OCI-LY1 (cell line): Measurements from ENCODE around the gene KCNE4.

Source experiments
- H2AFZ ChIP-seq: fragments of 200-600 bp; sonication (generic), shearing (Covaris generic); 2 replicates; pipeline ENCODE4 v1.6.0; 2014; ENCODE audit warnings: antibody characterized with exemption, mild to moderate bottlenecking, low read length
- H3F3A ChIP-seq: fragments of 200-600 bp; sonication (generic), shearing (Covaris generic); 2 replicates; pipeline ENCODE4 v1.6.0; 2014; ENCODE audit warnings: mild to moderate bottlenecking, antibody characterized with exemption, low read length, moderate library complexity; ENCODE audit not compliant: insufficient read depth
- H3K27ac ChIP-seq: fragments of 200-600 bp; sonication (generic); 2 replicates; pipeline ENCODE4 v1.5.1; 2014; ENCODE audit warnings: low read length, mixed run types, mild to moderate bottlenecking, low read depth; ENCODE audit not compliant: poor library complexity, severe bottlenecking
- H3K27me3 ChIP-seq: fragments of 200-600 bp; sonication (generic); 2 replicates; pipeline ENCODE4 v1.6.0; 2014; ENCODE audit warnings: antibody characterized with exemption, mild to moderate bottlenecking, low read length, moderate library complexity; ENCODE audit not compliant: insufficient read depth
- H3K36me3 ChIP-seq: fragments of 200-600 bp; sonication (generic); 2 replicates; pipeline ENCODE4 v1.6.1; 2014; ENCODE audit warnings: mild to moderate bottlenecking, antibody characterized with exemption, low read length, moderate library complexity, mixed read lengths; ENCODE audit not compliant: insufficient read depth
- H3K4me1 ChIP-seq: fragments of 200-600 bp; sonication (generic); 2 replicates; pipeline ENCODE4 v1.5.1; 2014; ENCODE audit warnings: mild to moderate bottlenecking, low read length, moderate library complexity; ENCODE audit not compliant: insufficient read depth, severe bottlenecking
- H3K4me2 ChIP-seq: fragments of 200-600 bp; sonication (generic), shearing (Covaris generic); 2 replicates; pipeline ENCODE4 v1.6.1; 2014; ENCODE audit warnings: low read length
- H3K4me3 ChIP-seq: fragments of 200-600 bp; sonication (generic); 2 replicates; pipeline ENCODE4 v1.5.1; 2014; ENCODE audit warnings: low read length, low read depth, mild to moderate bottlenecking, mixed read lengths; ENCODE audit not compliant: poor library complexity, severe bottlenecking
- H3K79me2 ChIP-seq: fragments of 200-600 bp; shearing (Covaris generic); 2 replicates; pipeline ENCODE4 v1.6.1; 2016; ENCODE audit warnings: mixed run types, low read length, mixed read lengths; ENCODE audit not compliant: insufficient read depth
- H3K9ac ChIP-seq: fragments of 200-600 bp; sonication (generic), shearing (Covaris generic); 2 replicates; pipeline ENCODE4 v1.6.1; 2014; ENCODE audit warnings: mild to moderate bottlenecking, low read length, mixed read lengths
- H3K9me2 ChIP-seq: fragments of 200-600 bp; sonication (generic), shearing (Covaris generic); 2 replicates; pipeline ENCODE4 v1.6.1; 2014; ENCODE audit warnings: low read depth, mild to moderate bottlenecking, low read length, mixed read lengths
- H3K9me3 ChIP-seq: fragments of 200-600 bp; shearing (Covaris generic); 2 replicates; pipeline ENCODE4 v1.6.1; 2014; ENCODE audit warnings: low read length, mixed read lengths
- H4K20me1 ChIP-seq: fragments of 200-600 bp; sonication (generic), shearing (Covaris generic); 2 replicates; pipeline ENCODE4 v1.6.0; 2016; ENCODE audit warnings: mild to moderate bottlenecking, low read length; ENCODE audit not compliant: insufficient read depth
- CTCF ChIP-seq: fragments of 200-600 bp; sonication (generic), shearing (Covaris generic); IDR thresholded peaks from 2 replicates; pipeline ENCODE4 v1.5.1; 2017; ENCODE audit warnings: mild to moderate bottlenecking, antibody characterized with exemption, low read length, moderate library complexity, mixed read lengths
- EZH2 ChIP-seq: fragments of 200-600 bp; sonication (generic), shearing (Covaris generic); IDR thresholded peaks from 2 replicates; pipeline ENCODE4 v1.8.0; 2017; ENCODE audit warnings: borderline replicate concordance, mixed run types, mild to moderate bottlenecking, antibody characterized with exemption, low read length, moderate library complexity, mixed read lengths

Gene KCNE4

DNA sequence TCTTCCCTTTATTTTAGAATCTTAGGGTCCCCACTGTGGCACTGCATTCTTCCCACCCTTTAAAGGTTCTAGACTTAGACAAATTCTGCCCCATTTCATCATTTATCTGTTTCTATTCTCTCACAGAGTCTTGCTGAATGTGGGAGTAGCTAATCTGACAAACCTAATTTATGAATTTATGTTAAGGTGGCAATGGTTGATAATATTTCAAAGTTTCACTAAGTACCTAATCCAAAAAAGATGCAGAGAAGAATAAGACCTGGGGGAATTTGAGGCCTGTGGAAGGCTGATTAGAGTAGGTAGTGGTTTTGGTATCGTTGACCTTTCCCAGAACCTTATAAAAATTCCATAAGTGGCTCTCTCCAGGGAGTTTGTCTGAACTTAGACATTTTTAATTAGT lies 18.0 kb downstream of the KCNE4 start:
- no peaks in the 10 kb centered on the region for H3K4me1 ChIP-seq

GRCh38 chr2:223071139-223071538 lies 19.1 kb downstream of the KCNE4 start:
- H3K79me2 ChIP-seq: no peaks in the 10 kb centered on the region
- H3K9me3 ChIP-seq: no peaks in the 10 kb centered on the region
- H3K36me3 ChIP-seq: no peaks in the 10 kb centered on the region
- H3K27me3 ChIP-seq: no peaks in the 10 kb centered on the region
- H3K9me2 ChIP-seq: no peaks in the 10 kb centered on the region
- H3K27ac ChIP-seq: no peak overlapping the region
- no peak overlapping the region for H2AFZ ChIP-seq
- H3K4me3 ChIP-seq: no peak overlapping the region
- no peaks in the 10 kb centered on the region for H3K4me1 ChIP-seq
- no peak overlapping the region for H3K4me2 ChIP-seq
- no peak overlapping the region for H3K9ac ChIP-seq
- TF ChIP-seq EZH2 (no peak), CTCF (no peak)
- H4K20me1 ChIP-seq: no peaks in the 10 kb centered on the region
- H3F3A ChIP-seq: no peaks in the 10 kb centered on the region

More for the DNA sequence above, 18.0 kb downstream of the KCNE4 start:
- H3F3A ChIP-seq: no peaks in the 10 kb centered on the region
- H3K36me3 ChIP-seq: no peaks in the 10 kb centered on the region
- H3K27ac ChIP-seq: no peak overlapping the region
- H3K4me2 ChIP-seq: no peak overlapping the region
- no peak for TF ChIP-seq EZH2
- no peak for TF ChIP-seq CTCF
- no peaks in the 10 kb centered on the region for H3K9me2 ChIP-seq
- no peaks in the 10 kb centered on the region for H3K27me3 ChIP-seq
- H3K9ac ChIP-seq: no peak overlapping the region
- H3K4me3 ChIP-seq: no peak overlapping the region
- no peaks in the 10 kb centered on the region for H3K9me3 ChIP-seq
- no peaks in the 10 kb centered on the region for H4K20me1 ChIP-seq
- H3K79me2 ChIP-seq: no peaks in the 10 kb centered on the region
- H2AFZ ChIP-seq: no peak overlapping the region

GRCh38 chr2:223072826-223073225 lies 20.8 kb downstream of the KCNE4 start:
- no peak overlapping the region for H2AFZ ChIP-seq
- H3K36me3 ChIP-seq: no peaks in the 10 kb centered on the region
- TF ChIP-seq CTCF: no peak
- no peak for TF ChIP-seq EZH2
- H3K9me2 ChIP-seq: no peaks in the 10 kb centered on the region
- H3K4me1 ChIP-seq: no peaks in the 10 kb centered on the region
- H3K79me2 ChIP-seq: no peaks in the 10 kb centered on the region
- no peak overlapping the region for H3K4me2 ChIP-seq
- H3K4me3 ChIP-seq: no peak overlapping the region
- H3K9me3 ChIP-seq: no peaks in the 10 kb centered on the region
- H3K27ac ChIP-seq: no peak overlapping the region
- no peak overlapping the region for H3K9ac ChIP-seq
- H3F3A ChIP-seq: no peaks in the 10 kb centered on the region
- no peaks in the 10 kb centered on the region for H3K27me3 ChIP-seq
- H4K20me1 ChIP-seq: no peaks in the 10 kb centered on the region
